ENCODE measurements around the gene TTYH3.

DNA sequence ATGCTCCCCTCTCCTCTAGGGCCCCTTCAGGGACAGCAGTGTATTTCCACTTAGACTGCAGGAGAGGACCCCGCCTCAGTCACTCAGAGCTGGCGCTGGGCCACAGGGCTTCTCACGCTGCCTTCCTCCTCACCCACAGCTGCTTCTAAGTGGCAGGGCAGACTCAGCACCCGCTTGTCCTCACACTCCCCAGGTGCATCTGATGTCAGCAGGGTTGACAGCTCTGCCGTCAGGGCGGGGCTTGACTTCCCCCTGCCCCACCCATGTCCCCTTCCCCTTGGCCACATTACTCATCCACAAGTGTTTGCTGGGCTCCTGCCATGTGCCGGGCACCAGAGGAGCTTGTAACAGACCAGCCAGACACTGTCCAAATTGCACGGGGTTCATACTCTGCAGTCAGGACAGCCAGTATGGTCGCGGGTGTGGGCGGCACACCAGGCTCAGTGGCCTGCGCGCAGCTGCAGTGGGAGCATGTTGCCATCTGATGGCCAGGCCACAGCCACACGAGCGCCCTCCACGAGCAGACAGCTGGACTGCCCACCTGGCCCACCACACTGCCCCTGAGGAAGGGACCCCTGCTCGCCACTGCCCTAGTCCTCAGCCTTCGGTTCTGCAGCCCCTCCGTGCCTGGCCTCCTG lies 29.3 kb upstream of the TTYH3 start:
- TF ChIP-seq CTCF (IDR thresholded peaks at IDR 0.05; ENCODE audit: low read depth, low read length, poor library complexity, severe bottlenecking) (no peak), EZH2phosphoT487 (IDR thresholded peaks at IDR 0.05; ENCODE audit: borderline replicate concordance, low read length) (no peak)

Measured in DOHH2 (cell line).